NK-92 (cell line): ENCODE results near the gene DMD.

Experiments
- DNase-seq: peaks from one replicate; lab custom pipeline; 2025; ENCODE audit not compliant: unreplicated experiment; lab: John Stamatoyannopoulos, UW

DMD gene

DNA sequence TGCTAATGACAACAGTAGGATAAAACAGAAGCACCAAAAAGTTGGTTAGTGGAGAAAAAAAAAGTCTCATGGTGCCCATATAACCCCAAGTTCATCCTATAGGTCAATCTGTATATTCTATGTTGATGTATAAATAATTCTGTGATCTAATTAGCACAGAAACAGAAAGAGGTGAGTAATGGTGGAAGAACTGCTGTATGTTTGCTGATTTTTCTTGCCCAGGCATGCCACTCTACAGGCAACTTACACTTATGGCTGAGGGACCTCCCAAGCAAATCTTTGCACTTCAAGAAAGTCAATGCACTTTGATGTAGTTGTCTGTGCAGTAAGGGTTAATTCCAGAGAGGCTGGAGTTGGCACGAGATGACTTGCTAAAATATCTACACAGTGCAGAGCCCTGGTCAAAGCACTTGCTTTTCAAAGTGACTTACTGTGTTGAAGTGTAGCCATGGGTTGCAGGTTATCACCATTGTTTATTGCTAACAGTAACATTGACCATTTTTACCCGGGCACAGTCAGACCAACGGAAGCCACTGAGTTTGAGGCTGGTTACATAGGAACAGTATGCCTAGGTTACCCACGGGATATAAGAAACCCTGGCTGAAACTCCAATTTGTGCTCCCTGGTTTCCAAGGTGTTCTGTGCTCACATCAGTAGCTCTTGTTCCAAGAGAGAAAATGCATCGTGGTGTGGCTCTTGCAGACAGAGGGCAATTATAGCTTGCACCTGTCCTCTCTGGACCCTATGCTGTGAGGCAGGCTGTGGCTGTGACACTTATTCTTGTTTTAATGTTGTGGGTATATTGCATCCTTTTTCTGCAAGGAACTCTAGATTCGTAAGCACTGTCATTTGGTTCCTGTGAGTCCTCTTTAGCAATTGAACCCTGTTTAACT lies 1998.2 kb downstream of the DMD start:
- DNase-seq = no peak

DNA sequence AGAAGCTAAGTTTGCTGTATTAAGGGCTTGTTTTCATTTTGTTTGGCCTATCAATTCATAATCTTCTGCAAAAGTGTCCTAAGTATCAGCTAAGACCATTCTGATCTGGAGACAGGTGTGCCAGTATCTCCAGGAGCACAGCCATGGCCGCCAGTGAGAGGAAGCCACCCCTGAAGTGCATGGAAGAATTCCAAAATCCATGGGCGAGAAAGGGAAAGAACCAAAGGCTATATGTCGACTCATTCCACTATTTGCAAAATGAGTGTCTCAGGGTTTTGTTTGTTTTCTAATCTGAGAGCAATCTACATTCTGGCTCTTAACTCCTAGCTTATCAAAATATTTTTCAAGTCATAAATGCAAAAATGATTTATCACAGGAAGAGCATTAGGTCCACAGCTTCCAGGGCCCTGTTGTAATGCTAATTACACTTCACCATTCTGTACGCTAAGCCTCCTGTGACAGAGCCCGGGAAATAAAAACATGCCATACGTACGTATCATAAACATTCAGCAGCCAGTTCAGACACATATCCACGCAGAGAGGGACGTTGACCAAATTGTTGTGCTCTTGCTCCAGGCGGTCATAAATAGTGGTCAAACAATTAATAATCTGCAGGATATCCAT lies 2002.2 kb downstream of the DMD start:
- DNase-seq = no peak

DNA sequence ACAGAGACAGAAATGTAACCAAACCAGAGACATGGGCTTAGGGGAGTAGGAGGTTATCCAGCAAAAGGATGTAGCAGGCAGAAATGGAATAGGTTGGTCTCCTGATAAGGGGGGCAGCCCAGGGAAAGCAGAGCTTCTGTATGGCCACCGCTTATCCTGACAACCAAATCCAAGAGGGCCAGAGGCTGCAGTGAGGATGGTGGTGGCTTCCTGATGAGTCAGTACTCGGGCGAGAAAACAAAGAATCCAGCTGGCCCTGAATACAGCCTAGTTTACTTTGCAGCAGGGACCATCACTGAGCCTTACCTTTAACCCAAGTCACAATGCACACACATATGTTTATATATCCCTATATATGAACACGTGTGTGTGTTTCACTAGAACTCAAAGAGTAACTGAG lies 2009.8 kb downstream of the DMD start:
- DNase-seq = no peak

DNA sequence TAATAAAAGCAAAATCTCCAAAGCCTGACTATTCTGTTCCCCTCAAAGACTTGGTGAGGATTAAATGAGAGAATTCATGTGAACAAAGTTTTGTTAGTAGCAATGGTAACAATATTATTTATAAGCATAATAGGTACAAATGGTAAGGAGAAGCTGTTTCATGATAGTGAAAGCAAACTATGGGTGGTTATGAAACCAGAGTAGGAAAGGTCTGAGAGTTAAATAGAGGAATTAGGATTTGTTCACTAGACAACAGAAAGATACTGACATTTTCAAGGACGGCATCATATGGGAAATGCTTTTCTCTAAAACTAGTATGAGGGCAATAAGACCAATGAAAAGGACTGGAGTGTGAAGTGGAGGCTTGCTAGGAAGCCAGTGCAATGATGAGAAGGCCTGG lies 2010.9 kb downstream of the DMD start:
- no peak for DNase-seq

DNA sequence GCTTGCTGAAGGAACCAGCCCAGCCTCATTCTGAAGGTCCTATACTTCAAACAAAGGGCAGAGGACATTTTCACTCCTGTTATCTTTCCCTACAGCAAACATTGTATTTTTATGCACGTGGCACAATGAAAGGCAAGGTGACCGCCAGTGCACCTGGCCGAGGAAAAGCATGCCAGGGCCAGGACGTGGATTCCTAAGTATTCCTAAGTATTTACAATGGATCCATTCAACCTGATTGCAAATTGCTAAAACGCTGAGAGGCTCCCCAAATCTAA lies 2011.6 kb downstream of the DMD start:
- DNase-seq = no peak

DNA sequence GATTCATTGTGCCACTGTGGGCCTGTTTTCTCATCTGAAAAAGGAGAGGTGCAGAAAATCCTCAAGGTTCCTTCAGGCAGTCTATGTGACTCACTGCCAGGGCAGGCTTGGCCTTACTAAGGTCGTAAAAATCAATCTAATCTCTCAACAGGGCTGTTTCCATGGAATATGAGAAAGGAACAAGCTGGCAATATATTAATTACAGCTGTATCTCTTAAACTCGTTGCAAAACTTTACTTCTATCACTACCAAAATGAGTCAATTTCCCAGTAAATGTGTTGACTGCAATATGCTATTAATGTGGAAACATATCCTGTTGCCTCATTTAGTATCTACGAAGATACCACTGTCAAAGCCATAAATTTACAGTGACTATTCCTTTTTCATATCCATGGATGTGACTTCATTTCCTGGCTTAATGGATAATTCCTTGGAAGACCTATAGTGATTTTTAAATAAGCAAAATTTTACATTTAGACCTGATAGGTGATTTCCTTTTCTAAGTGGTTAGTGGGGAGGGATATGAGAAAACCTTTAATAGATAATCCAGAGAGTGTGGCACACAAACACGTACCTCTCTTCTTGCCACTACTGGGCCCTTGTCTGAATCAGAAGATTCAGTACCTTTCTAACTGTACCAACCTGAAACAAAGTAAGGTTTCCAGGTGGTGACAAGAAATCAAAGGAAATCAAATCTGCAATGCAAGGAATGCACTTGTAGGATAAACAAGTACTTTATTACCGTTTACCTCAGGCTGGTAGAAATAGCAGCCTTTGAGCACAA lies 2012.1 kb downstream of the DMD start:
- no peak for DNase-seq

DNA sequence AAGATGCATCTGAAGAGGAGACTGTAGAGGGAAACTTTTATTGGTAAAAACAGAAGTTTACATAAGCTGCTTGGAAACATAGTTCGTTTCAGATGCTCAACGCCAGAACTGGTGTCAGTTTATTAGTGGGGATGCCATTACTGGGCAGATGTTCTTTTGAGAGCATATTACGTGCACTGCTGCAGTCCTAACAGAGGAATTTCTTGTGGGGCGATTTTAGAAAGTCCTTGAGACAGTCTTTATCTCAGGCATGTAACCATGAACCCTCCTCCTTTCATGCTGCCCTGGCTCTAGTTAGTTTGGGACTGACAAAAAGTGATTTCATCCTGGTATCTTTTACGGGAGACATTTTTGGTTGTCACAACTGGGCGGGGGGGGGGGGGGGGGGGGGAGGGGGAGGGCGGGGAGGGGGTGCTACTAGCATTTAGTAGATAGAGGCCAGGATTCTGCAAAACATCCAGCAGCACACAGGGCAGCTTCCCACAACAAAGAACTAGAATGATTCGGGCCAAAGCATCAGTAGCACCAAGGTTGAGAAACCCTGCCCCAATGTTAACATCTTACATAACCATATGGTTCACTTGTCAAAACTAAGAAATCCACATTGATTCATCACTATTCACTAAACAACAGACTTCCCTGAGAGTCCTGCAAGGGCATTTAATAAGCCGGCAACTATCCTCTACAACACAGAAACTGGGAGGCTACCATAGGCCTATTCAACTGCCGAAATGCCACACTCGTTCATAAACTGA lies 2021.0 kb downstream of the DMD start:
- DNase-seq = no peak

DNA sequence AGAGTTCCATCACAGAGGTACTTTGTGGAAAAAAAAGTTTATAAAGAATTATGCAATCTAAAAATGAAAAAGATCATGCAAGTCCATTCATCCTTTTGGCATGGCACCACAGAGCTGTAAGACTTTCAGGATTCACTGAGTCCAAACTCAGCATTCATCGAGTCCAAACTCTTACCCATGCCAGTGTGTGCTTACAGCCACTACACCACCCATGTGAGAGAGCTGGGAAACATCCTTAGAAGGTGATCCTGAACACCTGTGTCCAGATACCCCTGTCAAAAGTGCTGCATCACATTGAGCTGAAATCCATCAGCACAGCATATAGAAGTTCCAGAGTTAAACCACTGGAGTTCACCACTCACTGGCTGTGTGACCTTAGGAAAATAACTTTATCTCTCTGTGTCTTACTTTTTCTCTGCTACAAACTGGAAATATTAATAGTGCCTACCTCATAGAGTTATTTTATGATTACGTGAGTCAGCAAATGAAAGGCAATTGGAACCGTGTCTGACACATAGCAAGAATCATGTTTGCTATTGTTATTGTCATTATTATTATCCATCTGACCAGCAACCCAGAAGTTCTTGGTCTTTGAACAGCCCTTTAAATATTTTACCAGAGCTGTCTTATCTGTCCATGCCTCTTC lies 2024.5 kb downstream of the DMD start:
- DNase-seq = no peak

DNA sequence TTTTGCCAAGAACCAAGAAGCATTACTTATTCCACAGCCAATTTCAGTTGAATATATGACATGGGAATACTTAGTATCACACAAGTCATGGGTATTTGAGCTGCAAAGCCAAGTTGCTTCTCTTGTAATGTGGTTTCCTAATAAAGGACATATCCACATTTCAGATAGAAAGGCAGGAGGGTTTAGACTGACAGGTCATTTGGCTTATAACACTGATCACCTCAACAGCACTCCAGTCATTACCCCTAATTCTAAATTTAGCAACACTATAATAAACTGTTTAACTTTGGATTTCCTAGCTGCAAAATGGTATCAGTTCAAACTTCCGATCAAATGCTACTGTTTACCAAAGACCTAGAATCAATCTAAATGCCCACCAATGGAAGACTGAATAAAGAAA lies 2025.5 kb downstream of the DMD start:
- no peak for DNase-seq

DNA sequence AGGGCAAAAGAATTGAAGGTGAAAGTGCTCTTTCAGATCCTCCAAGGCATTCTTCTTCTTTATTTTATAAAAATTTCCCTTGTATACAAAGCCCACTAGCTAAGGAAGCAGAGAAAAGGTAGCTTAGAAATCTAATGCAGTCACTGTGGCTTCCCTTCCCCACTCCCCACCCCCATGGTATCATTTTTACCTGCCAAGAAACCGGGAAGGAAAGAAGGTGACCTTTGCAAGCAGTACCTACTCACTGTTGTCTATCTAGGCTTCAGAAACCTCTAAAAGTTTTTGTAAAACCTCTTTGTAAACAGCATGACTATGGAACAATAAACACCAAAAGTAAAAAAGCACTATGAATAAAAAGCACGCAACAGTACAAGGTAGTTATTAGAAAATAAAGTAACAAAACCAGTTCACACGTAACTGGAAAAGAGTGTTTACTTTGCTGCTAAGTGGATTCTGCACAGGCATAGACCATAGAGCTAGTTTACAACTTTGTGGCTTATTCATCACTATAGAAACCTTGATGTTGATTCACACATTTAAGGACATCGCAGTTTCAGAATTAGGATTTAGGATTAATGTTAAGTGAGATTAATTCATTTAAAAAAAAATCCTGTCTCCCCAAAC lies 2029.9 kb downstream of the DMD start:
- no peak for DNase-seq

DNA sequence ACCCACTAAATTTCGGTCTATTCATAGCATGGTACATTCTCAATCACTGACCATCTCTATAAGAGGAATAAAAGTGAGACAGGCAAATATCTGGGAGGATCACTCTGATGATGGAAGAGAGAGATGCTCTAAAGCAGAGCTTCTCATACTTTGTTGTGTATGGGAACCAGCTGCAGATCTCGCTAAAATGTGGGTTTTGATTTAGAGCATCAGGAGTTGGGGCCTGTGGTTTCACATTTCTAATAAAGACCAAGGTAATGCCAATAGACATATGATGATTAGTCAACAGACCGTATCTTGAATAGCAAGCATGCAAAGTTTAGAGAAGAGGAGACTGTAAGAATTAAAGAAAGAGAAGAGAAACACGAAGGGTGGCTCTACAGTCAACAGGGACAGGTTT lies 2032.1 kb downstream of the DMD start:
- DNase-seq = no peak

DNA sequence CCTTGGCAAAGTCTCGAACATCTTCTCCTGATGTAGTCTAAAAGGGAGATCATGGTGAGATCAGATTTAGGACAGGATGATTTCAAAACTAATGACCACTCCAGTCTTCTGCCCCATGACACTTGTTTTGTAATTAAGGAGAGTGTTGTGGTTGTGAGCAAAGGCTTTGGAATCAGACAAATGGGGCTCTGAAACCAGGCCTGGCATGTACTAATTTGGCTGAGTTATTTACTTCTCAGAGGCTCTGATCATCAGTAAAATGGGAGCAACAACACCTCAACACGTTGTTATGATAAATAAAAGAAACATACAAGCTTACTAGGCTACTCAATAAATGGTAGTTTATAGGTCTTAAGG lies 2032.6 kb downstream of the DMD start:
- no peak for DNase-seq

DNA sequence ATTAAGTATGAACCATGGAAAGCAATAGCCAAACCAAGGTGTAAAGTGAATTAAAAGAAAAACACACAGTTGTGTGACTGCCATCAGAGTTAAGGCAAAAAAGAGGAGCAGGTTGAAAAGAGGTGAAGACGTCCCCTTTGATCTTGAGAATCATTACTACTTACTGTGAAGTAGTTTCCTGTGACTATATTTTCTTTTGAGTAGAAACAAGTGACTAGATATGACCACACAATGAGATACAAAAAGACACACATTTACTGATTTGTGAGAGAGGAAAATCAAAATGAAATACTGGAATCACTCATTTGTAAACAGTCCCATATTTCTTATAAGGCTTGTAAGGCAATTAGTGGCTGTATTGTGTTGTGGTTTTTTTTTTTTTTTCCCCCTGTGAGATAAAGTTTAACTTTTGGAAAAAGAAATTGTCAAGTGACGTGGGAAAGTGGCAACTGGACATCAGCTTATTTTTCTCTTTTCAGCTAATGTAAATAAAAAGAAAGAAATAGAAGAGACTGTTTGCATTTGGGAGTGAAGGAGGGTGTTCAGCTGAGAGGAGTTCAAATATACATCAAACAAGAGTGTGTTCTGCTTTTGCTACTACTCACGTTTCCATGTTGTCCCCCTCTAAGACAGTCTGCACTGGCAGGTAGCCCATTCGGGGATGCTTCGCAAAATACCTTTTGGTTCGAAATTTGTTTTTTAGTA lies 2033.1 kb downstream of the DMD start:
- no peak for DNase-seq

DNA sequence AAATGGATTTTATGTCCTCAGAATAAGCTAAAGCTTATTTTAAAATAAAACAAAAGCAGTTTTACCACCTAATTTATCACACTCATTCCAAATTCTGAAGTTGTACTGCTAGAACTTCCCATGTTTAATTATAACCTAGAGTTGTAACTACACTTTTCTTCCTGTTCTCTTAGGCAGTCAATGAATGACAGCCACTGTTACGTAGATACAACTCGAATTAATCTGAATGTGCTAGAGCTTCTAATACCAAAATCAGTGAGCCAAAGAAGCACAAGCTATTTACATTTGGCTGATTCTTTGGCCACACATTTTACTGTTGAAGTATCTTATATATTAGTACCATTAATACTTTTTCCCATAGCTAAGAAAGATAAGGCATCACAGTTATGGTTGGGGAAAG lies 2040.6 kb downstream of the DMD start:
- no peak for DNase-seq

DNA sequence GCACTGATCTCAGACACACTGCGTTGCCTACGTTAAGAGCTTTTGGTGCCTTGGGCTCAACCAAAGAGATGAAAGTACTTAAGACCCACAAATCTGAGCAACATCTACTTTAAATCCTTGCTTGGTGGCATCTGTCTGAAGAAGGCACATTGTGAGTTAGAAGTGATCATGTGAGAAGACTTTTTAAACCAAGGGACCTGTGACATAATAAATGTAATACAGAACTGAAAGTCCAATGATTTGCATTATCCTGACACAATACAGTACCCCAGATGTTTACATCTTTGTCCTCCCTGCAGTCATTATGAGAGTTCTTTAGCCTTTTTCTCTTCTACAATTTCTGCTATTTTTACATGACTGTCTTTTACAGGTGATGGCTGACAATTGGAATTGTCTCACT lies 2042.8 kb downstream of the DMD start:
- no peak for DNase-seq

DNA sequence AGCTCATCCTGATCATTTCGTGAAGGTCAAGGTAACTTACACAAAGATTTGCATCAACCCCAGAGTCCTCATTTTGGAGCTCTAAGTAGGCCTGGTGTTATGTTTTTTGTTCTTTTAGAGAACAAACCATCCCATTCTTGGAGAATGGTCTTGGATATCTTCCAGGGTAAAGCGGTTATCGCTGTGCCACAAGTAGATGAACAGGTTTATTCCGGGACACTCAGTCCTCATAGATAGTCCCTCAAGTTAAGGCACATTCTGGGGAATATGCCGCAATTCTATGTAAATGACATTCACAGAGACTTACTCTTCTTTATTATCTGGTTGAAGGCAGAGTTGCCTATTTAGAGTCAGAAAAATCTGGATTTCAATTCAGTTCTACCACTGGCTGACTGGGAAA lies 2044.5 kb downstream of the DMD start:
- no peak for DNase-seq

DNA sequence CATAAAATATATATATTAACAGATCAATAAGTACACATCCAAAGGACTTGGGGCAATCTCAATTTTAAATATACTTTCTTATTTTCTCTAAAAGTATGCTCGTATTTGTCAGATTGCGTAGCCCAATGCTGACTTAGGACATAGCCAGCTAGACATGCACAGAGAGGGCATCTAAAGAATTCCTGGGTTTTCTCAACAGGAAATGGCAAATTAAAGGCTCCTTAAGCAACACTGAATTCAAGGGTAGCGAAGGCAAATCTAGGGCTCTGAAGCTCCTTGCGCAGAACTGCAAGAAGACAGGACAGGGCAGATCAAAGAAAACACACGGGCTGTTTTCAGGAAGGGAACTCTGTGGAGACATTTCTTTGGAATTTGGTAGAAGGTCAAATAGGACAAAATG lies 2044.9 kb downstream of the DMD start:
- no peak for DNase-seq

DNA sequence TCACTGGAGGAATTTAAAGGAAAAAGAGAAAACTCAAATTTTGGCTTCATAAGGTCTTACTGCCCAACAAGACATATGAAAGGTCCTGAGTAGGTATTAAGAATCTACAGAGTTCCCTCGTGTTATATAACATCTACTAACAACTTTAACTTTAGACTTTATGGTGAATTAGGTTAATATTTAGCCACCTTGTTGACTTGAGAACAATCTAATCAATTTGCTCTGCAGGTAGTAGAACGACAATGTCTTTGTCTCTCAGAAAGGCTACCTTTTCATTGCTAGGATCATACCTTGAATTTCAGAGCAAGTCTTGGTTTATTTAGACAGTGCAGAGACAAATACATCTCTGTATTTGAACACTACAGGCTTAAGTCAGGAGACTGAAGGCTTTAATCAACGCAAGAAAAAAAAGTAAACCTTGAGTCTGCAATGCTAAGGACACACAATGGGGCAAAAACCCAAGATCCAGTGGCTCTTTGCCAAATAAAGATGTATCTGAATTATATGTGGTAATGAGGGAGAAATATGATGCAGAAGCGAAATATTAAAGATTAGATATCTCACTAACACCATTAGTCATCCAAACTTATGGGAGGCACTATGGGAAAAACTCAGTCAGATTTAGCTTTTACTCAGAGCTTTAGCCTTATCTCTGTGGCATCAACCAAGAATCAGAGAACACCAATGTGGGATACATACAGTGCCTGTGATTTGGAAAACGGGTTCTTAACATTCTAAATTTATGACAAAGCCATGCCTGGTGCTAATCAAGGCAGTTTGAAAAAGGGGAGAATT lies 2045.9 kb downstream of the DMD start:
- DNase-seq = no peak

DNA sequence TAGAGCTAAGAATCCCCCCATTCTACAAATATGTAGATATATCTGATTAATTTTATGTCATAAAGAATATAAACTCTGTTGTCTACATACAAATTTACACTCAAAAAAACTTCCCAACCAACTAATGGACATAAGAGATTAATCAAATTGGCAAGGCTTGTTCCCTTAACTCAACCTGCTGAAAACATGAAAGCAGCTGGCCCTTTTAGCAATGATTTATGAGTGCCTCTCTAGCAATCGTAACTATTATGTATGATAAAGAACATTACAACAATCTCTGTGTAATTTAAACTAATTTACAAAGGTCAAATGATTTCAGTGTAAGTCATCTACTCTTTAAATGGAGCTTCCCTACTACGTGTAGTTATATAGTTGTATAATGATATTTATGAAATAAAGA lies 2056.4 kb downstream of the DMD start:
- no peak for DNase-seq
